AG04450 (cell line): Measurements from ENCODE around the gene SUFU. TPM values are rescaled to one million over a fixed set of nuclear protein-coding genes. Genes with fewer than 3 reads are reported as not detected.

Experiments
- CTCF ChIA-PET: fragments of 300-600, 350-600 bp; formaldehyde crosslinking; extraction: SDS; loops from one replicate; lab custom pipeline; 2022; ENCODE audit warnings: antibody characterized with exemption, inconsistent platforms; lab: Charles Lee
- POLR2A ChIA-PET: fragments of 350-600 bp; formaldehyde crosslinking; extraction: SDS; loops from one replicate; lab custom pipeline; 2021; ENCODE audit warnings: antibody characterized with exemption, inconsistent platforms; lab: Yijun Ruan, JAX
- DNase-seq: peaks from one replicate; pipeline ENCODE4 v3.0.0-alpha.2; 2011; ENCODE audit warnings: low read depth, low spot score
- H3K27ac ChIP-seq: one replicate; pipeline ENCODE4 v1.5.1; 2012; ENCODE audit warnings: low read depth, low read length, control low read depth
- H3K27me3 ChIP-seq: one replicate; pipeline ENCODE4 v1.6.0; 2012; ENCODE audit warnings: low read length; ENCODE audit not compliant: control insufficient read depth, insufficient read depth
- H3K4me3 ChIP-seq: 2 replicates; pipeline ENCODE4 v1.5.1; 2011; ENCODE audit warnings: mild to moderate bottlenecking, low read depth, low read length, control low read depth
- H3K9me3 ChIP-seq: 2 replicates; pipeline ENCODE4 v1.5.1; 2012; ENCODE audit warnings: low read length; ENCODE audit not compliant: control insufficient read depth, insufficient read depth
- CTCF ChIP-seq: IDR thresholded peaks from 2 replicates; pipeline ENCODE4 v1.5.1; 2011; ENCODE audit warnings: low read depth, low read length, control low read depth, inconsistent platforms
- polyA plus RNA-seq: library from polyadenylated mRNA; depleted of rRNA; stranded (reverse); fragments of >200 nt; gene quantifications from 2 replicates; pipeline ENCODE4 v1.2.3, GENCODE V29; 2011

The SUFU gene
- polyA plus RNA-seq, 1 experiment: 11.0 TPM

DNA sequence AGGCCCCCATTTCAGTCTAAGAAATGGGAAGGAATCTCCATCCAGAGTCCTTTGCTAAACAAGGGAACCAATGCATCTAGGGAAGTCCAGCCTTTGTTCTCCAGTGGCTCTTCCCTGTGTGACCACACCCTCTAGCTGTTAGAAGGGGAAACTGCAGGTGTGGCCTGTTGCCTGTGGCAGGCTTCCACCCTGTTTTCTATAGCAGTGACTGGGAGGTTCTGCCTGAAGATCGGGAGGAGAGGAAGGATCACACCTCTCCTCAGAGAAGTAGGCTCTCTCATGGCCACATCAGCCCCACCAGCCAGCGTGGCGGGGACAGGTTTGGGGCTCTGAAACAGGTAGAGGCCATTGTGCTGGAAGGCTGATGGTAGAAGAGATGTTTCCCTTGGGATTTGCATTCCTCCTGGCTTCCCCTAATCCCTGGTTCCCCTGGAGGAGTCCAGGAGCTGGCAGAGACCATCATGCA is 92.8 kb downstream of the SUFU start:
- Histone ChIP-seq H3K27ac (no peak overlapping the region), H3K4me3 (no peak overlapping the region), H3K9me3 (no peaks in the 10 kb centered on the region), H3K27me3 (no peaks in the 10 kb centered on the region)
- ChIA-PET POLR2A (no interaction called here), CTCF (interaction anchor here (0.8 to 3.2 kb wide), 5 partner anchors 11 to 93 kb away, joined by 4 to 18 read pairs (median 4); partner anchors contain the start of gene SUFU)
- DNase-seq: no peak
- peak; percentile 80 for TF ChIP-seq CTCF

- DNase-seq: no peak
- POLR2A ChIA-PET: no interaction called here
- Histone ChIP-seq H3K27ac (no peak overlapping the region), H3K27me3 (no peaks in the 10 kb centered on the region), H3K4me3 (no peak overlapping the region), H3K9me3 (no peaks in the 10 kb centered on the region)
- no peak for TF ChIP-seq CTCF
- CTCF ChIA-PET: interaction anchor here (1.3 to 3.2 kb wide), 2 partner anchors 13 to 93 kb away, joined by 4 to 18 read pairs; partner anchors contain the start of gene SUFU
These were observed 93.6 kb downstream of the SUFU start for GRCh38 chr10:102597131-102597991.

DNA sequence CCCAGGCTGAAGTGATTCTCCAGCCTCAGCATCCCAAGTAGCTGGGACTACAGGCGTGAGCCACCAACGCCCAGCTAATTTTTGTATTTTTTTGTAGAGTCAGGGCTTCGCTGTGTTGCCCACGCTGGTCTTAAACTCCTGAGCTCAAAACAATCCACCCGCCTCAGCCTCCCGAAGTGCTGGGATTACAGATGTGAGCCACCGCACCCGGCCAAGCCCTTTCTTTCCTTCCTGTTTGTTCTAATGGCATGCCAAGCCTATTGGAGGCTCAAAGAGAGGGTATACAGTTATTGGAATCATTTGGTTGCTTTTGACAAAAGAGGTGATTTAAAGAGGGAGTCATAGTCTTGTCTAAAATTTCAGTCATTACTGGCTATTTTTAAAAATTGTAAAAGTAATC is 94.5 kb downstream of the SUFU start:
- TF ChIP-seq CTCF: no peak
- POLR2A ChIA-PET: no interaction called here
- DNase-seq: no peak
- Histone ChIP-seq H3K27ac (no peak overlapping the region), H3K4me3 (no peak overlapping the region), H3K9me3 (no peaks in the 10 kb centered on the region), H3K27me3 (no peaks in the 10 kb centered on the region)
- CTCF ChIA-PET: interaction anchor here (1.1 to 3.2 kb wide), 2 partner anchors 14 to 94 kb away, joined by 4 to 18 read pairs; partner anchors contain the start of gene SUFU

DNA sequence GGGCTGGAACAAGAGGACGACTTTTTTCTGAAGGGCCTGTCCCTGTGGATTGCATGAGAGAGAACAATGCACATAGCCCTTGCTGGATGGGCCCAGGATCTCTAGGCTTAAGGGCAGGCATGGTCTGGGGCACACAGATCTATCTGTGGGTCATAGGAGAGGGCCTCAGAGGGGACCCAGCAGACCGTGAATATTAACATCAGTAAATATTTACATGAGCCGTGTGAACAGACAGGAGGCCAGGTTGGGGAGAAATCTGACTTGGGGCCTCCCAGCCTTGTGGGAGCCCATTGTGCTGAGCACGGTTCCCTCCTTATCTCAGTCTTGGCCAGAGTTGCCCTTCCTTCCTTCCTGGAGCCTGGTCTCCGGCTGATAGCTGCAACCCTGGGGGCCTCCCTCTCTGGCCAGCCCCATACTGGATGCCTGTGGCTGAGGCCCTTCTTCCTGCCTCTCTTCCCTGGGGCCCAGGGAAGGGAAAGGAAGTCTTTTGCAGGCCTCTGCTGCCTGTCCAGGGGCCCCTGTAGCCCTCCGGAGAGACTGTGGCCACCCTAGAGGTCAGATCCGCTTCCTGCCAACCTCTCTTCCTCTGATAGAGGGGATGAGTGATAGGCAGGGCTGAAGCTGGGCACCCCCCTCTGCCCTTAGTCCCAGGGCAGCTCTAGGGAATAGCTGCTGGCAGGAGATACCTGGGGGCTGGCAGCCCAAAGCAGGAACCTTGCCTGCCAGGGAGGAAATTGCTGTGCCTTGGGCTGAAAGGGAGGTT is 96.0 kb downstream of the SUFU start:
- H3K9me3 ChIP-seq: no peaks in the 10 kb centered on the region
- no peak for TF ChIP-seq CTCF
- H3K27ac ChIP-seq: no peak overlapping the region
- no peak for DNase-seq
- ChIA-PET POLR2A (interaction anchor here (0.6 kb wide), 1 partner anchor 46 kb away, joined by 3 read pairs; no protein-coding TSS in a partner anchor), CTCF (interaction anchor here (0.6 kb wide), 1 partner anchor 23 kb away, joined by 4 read pairs; no protein-coding TSS in a partner anchor)
- no peak overlapping the region for H3K4me3 ChIP-seq
- no peaks in the 10 kb centered on the region for H3K27me3 ChIP-seq
